GM20000 (cell line): ENCODE results near the gene LRRC57.

Experiments used
- DNase-seq: peaks from one replicate; pipeline ENCODE4 v3.0.0; 2012; ENCODE audit warnings: low spot score
- CTCF ChIP-seq: IDR thresholded peaks from 2 replicates; pipeline ENCODE4 v1.5.1; 2012; ENCODE audit warnings: mild to moderate bottlenecking, control low read depth; ENCODE audit errors: extremely low read depth, missing control alignments

Gene LRRC57

GRCh38 chr15:42549032-42549491 is 469 bp upstream of the LRRC57 start:
- DNase-seq, result peak; percentile 35
- no peak for TF ChIP-seq CTCF

GRCh38 chr15:42547918-42548248 is 710 bp downstream of the LRRC57 start:
- no peak for DNase-seq
- TF ChIP-seq CTCF, result no peak

GRCh38 chr15:42544853-42545629 is 3.6 kb downstream of the LRRC57 start:
- no peak for DNase-seq
- no peak for TF ChIP-seq CTCF

GRCh38 chr15:42533246-42533645 is 15.3 kb downstream of the LRRC57 start:
- no peak for TF ChIP-seq CTCF
- DNase-seq, result no peak

- no peak for DNase-seq
- TF ChIP-seq CTCF, result no peak
Observed at GRCh38 chr15:42528970-42529369, 19.6 kb downstream of the LRRC57 start.

GRCh38 chr15:42523331-42523730 is 25.3 kb downstream of the LRRC57 start:
- DNase-seq, result no peak
- no peak for TF ChIP-seq CTCF

- DNase-seq, result no peak
- no peak for TF ChIP-seq CTCF
Observed at GRCh38 chr15:42511007-42511391, 37.6 kb downstream of the LRRC57 start.
